Breast epithelium (tissue), 3 donors: ENCODE data around the gene CEP112.

Experiments used
- CTCF ChIP-seq, 3 donors: fragments of 450-650 bp; IDR thresholded peaks; one replicate each; pipeline ENCODE4 v1.5.1; 2016 to 2017; ENCODE audit warnings: antibody characterized with exemption in 3 of 3, mild to moderate bottlenecking in 3 of 3, moderate library complexity in 3 of 3
- POLR2AphosphoS5 ChIP-seq, 3 donors: sonication (generic); formaldehyde crosslinking; IDR thresholded peaks; one replicate each; pipeline ENCODE4 v1.6.1; 2017; ENCODE audit warnings: antibody characterized with exemption in 3 of 3

GRCh38 chr17:65660078-65660477 lies 531.9 kb downstream of the CEP112 start:
- TF ChIP-seq CTCF (IDR thresholded peaks at IDR 0.05) (no peak), POLR2AphosphoS5 (IDR thresholded peaks at IDR 0.05) (no peak)
